IPS DF 4.7 (cell line): ENCODE results near the gene UTP3.
"Not testable (repeated sequence)": the region's sequence is repeated elsewhere in the genome, so short reads cannot be mapped to it uniquely, and the experiment has no call there.

Source experiments
- DNase-seq: peaks from one replicate; pipeline ENCODE4 v3.0.0-alpha.2; 2013; ENCODE audit warnings: low spot score; ENCODE audit errors: extremely low read depth

The UTP3 gene

DNA sequence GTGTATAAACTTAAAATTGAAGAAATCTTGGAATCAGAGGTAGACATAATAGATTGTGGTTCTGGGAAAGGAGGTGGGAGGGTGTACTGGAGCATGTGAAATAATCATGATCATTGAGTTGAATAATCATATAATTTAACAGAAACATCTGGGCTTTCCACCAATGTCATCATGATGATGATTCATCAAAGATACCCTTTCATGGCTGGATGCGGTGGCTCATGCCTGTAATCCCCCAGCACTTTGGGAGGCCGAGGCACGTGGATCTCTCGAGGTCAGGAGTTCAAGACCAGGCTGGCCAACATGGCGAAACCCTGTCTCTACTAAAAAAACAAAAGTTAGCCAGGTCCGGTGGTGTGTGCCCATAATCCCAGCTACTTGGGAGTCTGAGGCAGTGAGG is 26.8 kb downstream of the UTP3 start:
- no peak for DNase-seq

DNA sequence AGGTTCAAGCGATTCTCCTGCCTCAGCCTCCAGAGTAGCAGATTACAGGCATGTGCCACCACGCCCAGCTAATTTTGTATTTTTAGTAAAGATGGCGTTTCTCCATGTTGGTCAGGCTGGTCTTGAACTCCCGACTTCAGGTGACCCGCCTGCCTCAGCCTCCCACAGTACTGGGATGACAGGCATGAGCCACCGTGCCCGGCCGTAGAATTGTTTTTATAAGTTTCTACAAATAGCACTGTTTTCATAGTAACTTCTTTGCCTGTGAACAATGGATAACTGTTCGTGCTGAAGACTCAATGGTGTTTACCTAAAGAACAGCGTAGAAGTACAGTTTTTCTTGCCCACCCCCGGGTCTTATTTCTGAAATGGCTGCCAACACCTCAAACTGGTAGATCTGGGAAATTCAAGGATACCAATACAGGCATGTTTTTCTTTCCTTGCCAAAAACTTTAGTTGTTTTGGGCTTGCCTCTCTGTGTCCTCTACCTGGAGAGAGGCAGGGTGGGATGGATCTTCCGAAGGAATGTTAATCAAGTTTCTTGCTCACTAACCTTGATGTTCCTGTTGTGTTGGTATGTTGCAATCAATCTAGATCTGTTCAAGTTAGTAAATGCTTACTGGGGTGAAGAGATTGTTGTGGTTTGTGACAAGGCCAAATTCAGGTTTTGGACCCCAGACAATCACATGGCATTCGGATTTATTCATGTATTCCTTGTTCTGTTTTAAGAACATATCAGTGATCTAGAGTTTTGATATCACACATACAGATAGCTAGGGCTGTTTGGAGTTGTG is 30.7 kb downstream of the UTP3 start:
- DNase-seq = no peak

DNA sequence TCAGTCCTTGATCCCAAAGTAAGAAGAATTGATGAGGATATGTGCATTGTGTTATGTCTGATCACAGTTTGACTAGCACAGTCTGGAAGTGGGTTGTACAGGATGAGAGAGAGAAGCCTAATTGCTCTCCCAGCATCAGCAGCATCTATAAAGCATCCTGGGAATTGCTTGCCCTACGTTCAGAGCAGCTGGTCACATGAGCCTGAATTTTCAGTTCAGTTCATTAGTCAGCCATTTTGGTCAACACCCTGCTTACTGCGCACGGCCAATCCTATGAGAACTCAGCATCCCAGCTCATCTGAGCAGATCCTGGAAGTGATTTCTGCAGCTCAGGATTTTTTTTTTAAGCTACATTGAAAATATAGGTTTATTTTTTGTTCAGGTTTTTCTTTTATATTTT is 33.4 kb downstream of the UTP3 start, which contains the start of gene RUFY3:
RUFY3 (plus strand) TSS at position 218 of the 400 bp plus-strand sequence. CDS start 610 bp downstream, outside the sequence.
- no peak for DNase-seq

DNA sequence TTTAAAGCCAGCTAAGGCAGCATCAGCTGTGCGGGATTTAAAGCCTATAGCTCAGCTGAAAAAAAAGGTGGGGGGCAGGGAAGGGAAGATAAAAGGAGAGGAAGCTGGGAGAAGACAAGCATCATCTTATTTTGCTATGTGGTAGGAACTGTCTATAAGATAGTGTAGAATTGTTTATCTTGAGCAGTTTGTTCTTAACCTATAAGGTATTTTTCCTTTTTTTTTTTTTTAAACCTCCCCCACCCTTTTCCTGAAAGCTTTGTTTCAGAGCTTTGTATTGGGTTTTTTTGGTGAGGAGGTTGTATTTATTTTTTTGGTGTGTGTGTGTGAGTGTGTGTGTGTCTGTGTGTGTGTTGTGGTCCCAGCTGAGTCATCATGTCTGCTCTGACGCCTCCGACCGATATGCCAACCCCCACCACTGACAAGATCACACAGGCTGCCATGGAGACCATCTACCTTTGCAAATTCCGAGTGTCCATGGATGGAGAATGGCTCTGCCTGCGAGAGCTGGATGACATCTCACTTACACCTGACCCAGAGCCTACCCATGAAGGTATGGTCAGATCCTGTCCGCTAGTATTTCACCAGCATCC is 34.0 kb downstream of the UTP3 start:
- no peak for DNase-seq

DNA sequence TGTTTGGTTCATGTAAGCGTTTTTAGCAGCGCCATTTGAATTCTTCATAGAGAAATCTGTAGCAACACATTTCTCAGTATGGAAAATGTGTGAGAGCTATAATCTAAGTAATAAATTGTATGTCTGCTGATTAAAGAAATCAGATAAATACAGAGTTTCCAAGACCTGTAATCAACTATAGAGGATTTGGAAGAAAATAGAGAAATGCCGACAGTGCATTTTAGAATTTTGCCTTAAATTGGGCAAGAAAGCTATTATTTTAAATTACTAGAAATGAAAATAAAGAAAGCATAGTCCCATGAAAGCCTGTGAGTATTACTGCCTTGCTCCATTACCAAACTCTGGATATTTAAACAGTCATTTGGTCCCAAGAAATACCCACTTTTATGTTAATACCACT is 36.1 kb downstream of the UTP3 start:
- DNase-seq = no peak

DNA sequence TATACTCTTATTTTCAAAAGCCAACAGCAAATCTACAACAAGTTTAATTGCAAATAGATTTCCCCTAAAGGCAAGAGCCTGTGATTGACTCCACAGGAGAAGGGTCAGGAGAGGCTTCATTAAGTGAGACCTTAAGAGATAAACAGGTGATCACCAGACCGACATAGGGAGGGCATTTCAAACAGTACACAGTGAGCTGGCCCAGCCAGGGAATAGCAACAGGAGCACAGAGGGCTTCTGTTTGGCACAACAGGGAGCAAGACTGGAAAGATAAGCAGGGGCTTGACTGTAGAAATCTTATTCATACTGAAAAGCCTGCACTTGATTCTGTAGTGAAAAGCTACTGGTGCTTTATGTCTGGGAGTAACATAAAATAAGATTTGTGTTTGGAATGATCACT is 37.3 kb downstream of the UTP3 start:
- DNase-seq = no peak

DNA sequence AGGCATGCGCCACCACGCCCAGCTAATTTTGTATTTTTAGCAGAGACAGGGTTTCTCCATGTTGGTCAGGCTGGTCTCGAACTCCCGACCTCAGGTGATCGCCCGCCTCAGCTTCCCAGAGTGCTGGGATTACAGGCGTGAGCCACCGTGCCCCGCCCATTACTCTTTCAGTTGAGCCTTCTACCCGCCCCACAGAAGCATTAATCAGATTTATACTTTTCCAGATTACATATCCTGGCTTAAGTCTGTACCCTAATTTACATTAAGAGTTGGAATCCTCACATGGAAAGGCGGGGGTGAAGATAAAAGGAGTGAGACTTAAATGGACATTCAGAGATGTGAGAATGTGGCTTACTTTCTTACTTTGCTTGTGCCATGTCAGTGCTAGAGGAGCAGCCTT is 38.2 kb downstream of the UTP3 start:
- DNase-seq = not testable (repeated sequence)

DNA sequence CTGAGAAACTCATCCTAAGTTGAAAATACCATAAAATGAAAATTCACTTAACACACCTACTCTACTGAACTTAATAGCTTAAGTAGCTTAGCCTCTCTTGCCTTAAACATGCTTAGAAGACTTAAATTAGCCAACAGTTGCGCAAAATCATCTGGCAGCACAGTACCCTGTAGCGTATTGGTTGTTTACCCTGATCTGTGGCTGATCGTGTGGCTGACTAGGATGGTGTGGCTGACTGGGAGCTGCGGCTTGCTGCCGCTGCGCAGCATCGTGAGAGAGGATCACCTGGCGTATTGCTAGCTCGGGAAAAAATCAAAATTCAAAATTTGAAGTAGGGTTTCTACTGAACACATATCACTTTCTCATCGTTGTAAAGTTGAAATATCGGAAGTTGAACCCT is 39.8 kb downstream of the UTP3 start:
- no peak for DNase-seq

DNA sequence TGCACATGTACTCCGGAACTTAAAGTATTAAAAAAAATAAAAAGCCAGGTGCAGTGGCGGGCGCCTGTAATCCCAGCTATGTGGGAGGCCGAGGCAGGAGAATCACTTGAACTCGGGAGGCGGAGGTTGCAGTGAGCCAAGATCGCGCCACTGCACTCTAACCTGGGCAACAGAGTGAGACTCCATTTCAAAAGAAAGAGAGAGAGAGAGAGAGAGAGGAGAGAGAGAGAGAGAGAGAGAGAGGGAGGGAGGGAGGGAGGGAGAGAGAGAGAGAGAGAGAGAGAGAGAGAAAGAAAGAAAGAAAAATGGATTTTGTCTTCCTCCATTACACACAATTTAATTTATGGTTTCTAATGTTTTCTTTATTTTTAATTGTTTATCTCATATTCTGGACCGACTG is 44.5 kb downstream of the UTP3 start:
- not testable (repeated sequence) for DNase-seq

DNA sequence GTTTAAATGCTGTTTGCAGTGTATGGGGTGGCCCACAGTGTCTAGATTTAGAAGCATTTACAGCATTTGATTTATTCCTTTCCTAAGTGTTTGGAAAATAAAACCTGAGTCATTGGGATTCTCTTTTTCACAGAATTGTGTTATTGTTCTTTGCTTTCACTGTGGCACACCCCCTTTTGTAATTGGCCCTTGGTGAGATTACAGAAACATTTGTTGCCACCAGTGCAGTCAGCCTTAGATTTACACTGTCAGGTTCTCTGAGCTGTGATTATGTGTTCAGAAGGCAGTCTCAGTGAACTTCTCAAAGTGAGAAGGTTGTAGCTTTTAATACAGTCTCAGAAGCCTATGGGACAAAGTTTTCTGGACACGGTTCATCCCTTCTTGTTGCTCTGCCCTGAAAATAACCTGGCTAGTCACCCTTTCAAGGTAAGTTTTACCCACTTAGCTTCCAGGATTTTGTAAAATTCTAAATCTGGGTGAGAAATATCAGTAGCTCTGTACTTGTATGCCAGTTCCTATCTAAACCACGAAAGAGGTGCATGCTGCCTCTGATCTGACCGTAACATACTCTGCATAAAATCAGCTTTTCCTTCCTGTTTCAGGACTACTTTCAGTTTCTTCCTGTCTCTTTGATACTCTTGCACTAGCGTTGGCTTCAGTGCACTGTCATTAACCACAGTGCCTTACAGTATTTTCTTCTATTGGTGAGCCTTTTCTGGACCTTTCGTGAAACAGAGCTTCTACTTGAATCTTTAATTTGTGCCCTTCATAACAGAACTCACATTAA is 46.0 kb downstream of the UTP3 start:
- DNase-seq = no peak

DNA sequence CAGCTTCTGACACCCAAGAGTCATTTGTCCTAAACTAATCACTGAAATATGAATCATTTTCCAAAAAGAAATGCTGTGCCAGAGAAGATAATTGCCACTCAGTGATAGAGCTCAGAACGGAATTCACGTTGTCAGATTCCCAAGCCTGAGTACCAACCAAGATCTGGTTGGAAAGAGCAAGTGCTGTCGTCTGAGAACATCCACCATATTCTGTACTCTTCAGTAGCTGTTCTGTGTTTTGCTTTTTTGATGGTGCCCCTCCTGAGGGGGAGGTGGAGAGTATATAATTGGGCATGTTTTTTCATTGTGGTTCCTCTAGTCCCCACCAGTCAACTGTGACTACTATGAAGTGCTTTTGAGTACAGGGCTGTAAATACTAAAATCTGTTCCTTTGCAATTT is 46.6 kb downstream of the UTP3 start:
- no peak for DNase-seq

DNA sequence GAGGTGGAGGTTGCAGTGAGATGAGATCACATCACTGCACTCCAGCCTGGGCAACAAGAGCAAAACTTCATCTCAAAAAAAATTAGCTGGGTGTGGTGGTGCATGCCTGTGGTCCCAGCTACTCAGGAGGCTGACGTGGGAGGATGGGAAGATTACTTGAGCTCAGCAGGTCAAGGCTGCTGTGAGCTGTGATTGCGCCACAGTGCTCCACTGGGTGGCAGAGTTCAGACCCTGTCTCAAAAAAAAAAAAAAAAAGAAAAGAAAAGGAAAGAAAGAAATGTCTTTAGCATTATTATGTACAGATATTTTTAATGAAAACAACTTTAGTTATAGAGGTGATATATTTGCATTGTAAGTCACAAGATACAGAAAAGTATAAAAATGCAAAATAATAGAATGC is 47.6 kb downstream of the UTP3 start:
- DNase-seq = not testable (repeated sequence)

DNA sequence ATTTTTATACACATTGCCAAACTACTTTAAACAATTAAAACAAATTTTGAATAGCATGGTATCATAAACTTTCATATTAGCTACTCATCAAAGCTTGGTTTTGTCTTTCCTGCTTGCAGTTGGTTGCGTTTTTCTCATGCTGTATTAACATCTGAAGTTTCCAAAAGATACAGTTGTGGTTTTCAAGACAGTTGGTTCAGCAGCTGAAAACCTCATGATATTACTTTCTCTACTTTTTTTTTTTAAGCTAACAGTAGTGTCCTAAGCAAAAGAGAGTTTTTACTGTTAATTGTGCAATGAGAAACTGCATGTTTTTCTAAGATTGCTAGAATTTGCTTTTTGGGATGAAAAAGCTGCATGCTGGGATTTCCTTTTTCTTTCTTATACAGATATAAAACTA is 48.7 kb downstream of the UTP3 start:
- DNase-seq = no peak

DNA sequence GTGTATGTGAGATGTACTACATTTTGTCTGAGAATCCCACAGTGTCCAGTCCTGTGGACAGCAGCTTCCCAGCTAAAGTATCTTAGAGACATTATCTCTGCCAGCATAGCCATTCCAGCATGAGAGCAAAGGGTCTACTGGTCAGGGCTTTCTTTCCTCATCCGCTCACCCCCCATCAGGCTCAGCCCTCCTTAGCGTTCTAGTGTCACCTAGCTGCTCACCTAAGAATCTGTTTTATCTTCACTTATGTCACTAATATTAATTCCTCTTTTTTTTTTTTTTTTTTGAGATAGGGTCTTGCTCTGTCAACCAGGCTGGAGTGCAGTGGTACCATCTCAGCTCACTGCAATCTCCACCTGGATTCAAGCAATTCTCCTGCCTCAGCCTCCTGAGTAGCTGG is 49.1 kb downstream of the UTP3 start:
- no peak for DNase-seq

DNA sequence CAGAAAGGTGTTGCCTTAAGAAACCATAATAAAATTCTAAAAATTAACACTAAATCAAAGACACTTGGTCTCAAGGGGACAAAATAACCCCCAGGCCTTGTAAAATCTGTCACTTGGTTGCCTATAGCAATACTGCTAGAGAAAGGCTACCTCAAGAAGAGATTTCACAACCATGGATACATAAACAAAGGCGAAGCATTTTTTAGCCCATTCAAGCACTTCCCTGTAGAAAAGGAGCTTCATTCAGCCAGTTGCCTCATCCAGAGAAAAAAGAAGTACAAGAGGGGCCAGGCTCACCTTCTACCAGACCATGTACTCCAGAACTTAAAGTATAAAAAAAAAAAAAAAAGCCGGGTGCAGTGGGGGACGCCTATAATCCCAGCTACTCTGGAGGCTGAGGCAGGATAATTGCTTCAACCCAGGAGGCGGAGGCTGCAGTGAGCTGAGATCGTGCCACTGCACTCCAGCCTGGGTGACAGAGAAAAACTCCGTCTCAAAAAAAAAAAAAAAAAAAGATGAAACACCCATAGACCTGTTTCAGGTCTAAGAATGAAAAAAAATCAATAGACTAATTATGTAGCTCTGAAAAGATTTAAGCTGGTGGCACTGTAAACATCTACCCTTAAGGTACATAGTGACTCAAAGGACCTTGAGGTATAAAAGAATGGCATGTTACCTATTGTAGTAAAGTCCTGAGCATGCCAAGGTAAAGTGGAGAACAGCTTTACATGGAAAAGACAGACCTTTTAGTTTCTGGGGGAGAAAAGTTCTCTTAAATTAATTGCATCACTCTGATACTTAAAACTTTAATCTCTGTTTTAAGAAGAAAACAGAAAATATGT is 51.4 kb downstream of the UTP3 start:
- DNase-seq = no peak
